Mammary microvascular endothelial cell (primary cell): ENCODE results near the gene RNASEL. TPM values are rescaled to one million over a fixed set of nuclear protein-coding genes. Genes with fewer than 3 reads are reported as not detected.

Experiments
- total RNA-seq: library from RNA; depleted of rRNA; stranded (reverse); fragments of >200 nt; gene quantifications from 2 replicates; pipeline ENCODE4 v1.2.3, GENCODE V29; 2015

RNASEL gene, protein sequence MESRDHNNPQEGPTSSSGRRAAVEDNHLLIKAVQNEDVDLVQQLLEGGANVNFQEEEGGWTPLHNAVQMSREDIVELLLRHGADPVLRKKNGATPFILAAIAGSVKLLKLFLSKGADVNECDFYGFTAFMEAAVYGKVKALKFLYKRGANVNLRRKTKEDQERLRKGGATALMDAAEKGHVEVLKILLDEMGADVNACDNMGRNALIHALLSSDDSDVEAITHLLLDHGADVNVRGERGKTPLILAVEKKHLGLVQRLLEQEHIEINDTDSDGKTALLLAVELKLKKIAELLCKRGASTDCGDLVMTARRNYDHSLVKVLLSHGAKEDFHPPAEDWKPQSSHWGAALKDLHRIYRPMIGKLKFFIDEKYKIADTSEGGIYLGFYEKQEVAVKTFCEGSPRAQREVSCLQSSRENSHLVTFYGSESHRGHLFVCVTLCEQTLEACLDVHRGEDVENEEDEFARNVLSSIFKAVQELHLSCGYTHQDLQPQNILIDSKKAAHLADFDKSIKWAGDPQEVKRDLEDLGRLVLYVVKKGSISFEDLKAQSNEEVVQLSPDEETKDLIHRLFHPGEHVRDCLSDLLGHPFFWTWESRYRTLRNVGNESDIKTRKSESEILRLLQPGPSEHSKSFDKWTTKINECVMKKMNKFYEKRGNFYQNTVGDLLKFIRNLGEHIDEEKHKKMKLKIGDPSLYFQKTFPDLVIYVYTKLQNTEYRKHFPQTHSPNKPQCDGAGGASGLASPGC
- total RNA-seq = 1.1 and 1.8 TPM in 2 replicates

GRCh38 chr1:182588500-182589396 lies at the start of gene RNASEL:
Gene RNASEL (minus strand): TSS chr1:182589256. CDS start chr1:182586806, 2,450 bp downstream.

DNA sequence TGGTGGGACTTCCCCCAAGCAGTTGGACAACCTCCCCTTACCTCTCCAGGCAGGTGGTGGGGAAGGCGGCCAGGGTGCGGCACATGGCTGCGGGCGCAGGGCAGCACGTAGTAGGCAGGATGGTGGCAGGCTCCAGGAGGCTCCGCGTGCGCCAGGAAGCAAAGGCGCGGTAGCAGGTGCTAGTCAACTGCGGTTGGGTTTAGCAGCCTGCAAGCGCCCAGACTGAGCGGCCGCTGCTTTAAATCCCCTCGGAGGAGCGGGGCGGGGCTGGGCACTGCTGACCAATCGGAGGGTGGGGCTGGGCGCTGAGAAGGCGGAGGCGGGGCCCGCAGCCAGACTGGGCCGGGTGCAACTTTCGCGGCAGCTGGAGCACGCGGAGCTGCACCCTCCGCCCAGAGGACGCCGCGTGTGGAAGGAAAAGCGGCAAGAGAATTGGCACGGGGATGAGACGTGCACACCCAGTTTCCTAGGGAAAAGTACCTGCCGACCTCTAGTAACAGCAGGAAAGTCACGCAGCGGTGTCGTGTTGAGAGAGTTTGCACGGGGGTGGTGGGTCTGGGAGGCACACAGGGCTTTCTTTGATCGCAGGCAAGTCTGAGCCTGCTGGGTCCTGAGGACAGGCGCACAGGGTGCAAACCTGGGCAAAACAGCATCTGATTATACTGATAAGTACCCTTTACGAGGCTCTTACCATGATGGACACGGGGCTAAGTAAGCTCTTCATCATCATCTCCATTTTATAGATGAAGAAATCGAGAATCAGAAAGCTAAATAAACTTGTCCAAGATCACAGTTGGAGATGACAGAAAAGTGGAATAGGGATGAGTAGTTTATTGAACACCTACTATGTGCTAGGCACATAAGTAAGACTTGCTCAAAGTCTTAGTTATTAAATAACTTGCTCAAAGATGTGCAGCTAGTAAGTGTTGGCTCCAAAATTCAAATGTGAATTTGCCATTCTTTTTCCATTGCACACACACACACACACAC lies 15.4 kb upstream of the RNASEL start, which contains the start of gene RGS16:
RGS16 (minus strand) TSS at position 215 of the 990 bp plus-strand sequence; CDS start at position 85, 130 bp downstream.

Other genes with a start within 250 kb of the RNASEL start
- gene GLUL, start 197.5 kb downstream of the RNASEL start, total RNA-seq = 159 and 167 TPM in 2 replicates
- gene TEDDM1, start 188.6 kb downstream of the RNASEL start, total RNA-seq = not detected in 2 replicates
- gene RGSL1, start 139.1 kb downstream of the RNASEL start, total RNA-seq = not detected in 2 replicates
- 0.07 TPM in 1 of 2 replicates, not detected in the other for gene RGS16, start 15.1 kb upstream of the RNASEL start, total RNA-seq
- not detected in 2 replicates for gene RGS8, start 95.3 kb upstream of the RNASEL start, total RNA-seq
- gene NPL, start 200.5 kb upstream of the RNASEL start, total RNA-seq = 1.1 and 1.4 TPM in 2 replicates